ENCODE data around the gene SRCAP.

The SRCAP gene

GRCh38 chr16:30698139-30698815, 694 bp upstream of the SRCAP start (continued):
- TF ChIP-seq ZNF449 (tag by site-specific recombination; IDR thresholded peaks at IDR 0.05) (peak; percentile 55), ZBTB26 (tag by site-specific recombination; optimal IDR thresholded peaks at IDR 0.05) (peak; percentile 99), ZNF366 (tag by site-specific recombination; conservative IDR thresholded peaks at IDR 0.05) (peak; percentile 95), ZNF169 (tag by site-specific recombination; IDR thresholded peaks at IDR 0.05) (0 out of 2 replicates have a peak, but pooled peaks have one; percentile 57), TSHZ1 (tag by site-specific recombination; IDR thresholded peaks at IDR 0.05; ENCODE audit: borderline replicate concordance) (no peak), ZNF416 (tag by site-specific recombination; IDR thresholded peaks at IDR 0.05) (no peak), ZBTB11 (tag by site-specific recombination; conservative IDR thresholded peaks at IDR 0.05; ENCODE audit: low read depth) (peak; percentile 67), GLIS2 (tag by site-specific recombination; IDR thresholded peaks at IDR 0.05) (peak; percentile 100), ZSCAN23 (tag by site-specific recombination; IDR thresholded peaks at IDR 0.05) (peak; percentile 99), ZNF558 (tag by site-specific recombination; IDR thresholded peaks at IDR 0.05) (0 out of 2 replicates have a peak, but pooled peaks have one; percentile 14), ZBTB17 (tag by site-specific recombination; IDR thresholded peaks at IDR 0.05) (peak; percentile 97), ZNF138 (tag by site-specific recombination; IDR thresholded peaks at IDR 0.05; ENCODE audit: borderline replicate concordance) (no peak), ZBTB49 (tag by site-specific recombination; IDR thresholded peaks at IDR 0.05; ENCODE audit: low read depth) (no peak), YY1 (tag by site-specific recombination; IDR thresholded peaks at IDR 0.05) (peak; percentile 100), ZIC2 (tag by site-specific recombination; IDR thresholded peaks at IDR 0.05) (peak; percentile 42; the same call in 1 of the 2 replicates), TRIM28 (IDR thresholded peaks at IDR 0.05; ENCODE audit: borderline replicate concordance, low read length) (peak; percentile 94), GFI1B (tag by site-specific recombination; IDR thresholded peaks at IDR 0.05) (peak; percentile 88), ZNF639 (tag by site-specific recombination; IDR thresholded peaks at IDR 0.05) (peak; percentile 99), KLF1 (tag by site-specific recombination; IDR thresholded peaks at IDR 0.05) (peak; percentile 90), REPIN1 (tag by site-specific recombination; IDR thresholded peaks at IDR 0.05; ENCODE audit: low read depth) (peak; percentile 84), ZNF571 (tag by site-specific recombination; IDR thresholded peaks at IDR 0.05) (no peak), ZNF18 (tag by site-specific recombination; IDR thresholded peaks at IDR 0.05) (peak; percentile 77)

Data from HEK293 (cell line).